Tibial nerve (tissue), 4 donors: ENCODE measurements around the gene KLRF1.

ENCODE experiments used
- CTCF ChIP-seq, 5 experiments: fragments of 200-600 bp in 3 of 5; fragments of 450-650 bp in 2 of 5; sonication (generic) in 3 of 5; IDR thresholded peaks; one replicate each; pipeline ENCODE4 v1.5.1; 2016 to 2019; ENCODE audit warnings: antibody characterized with exemption in 5 of 5, mild to moderate bottlenecking in 3 of 5, moderate library complexity in 2 of 5
- EP300 ChIP-seq, 2 donors: sonication (generic); formaldehyde crosslinking; IDR thresholded peaks; one replicate each; pipeline ENCODE4 v1.6.1; 2017; ENCODE audit warnings: antibody characterized with exemption in 2 of 2, mild to moderate bottlenecking in 1 of 2
- POLR2A ChIP-seq, 2 donors: fragments of 450-650 bp; IDR thresholded peaks; one replicate each; pipeline ENCODE4 v1.6.1; 2017; ENCODE audit warnings: antibody characterized with exemption in 2 of 2, mild to moderate bottlenecking in 2 of 2, moderate library complexity in 2 of 2

- TF ChIP-seq CTCF (IDR thresholded peaks at IDR 0.05) (no peak), EP300 (IDR thresholded peaks at IDR 0.05) (no peak), POLR2A (IDR thresholded peaks at IDR 0.05) (no peak)
Measured at GRCh38 chr12:9795945-9796344, 31.3 kb upstream of the KLRF1 start.
